Heart right ventricle (tissue), 16 donors: ENCODE results near the gene C16orf78. TPM values are rescaled to one million over a fixed set of nuclear protein-coding genes. Genes with fewer than 3 reads are reported as not detected.

ENCODE experiments used
- ATAC-seq, 8 donors: fragments of 200-7000 bp; cut with Tn5 transposase; one replicate each; pipeline ENCODE4 v1.9.1; 2020; ENCODE audit warnings: mild to moderate bottlenecking in 8 of 8, moderate library complexity in 8 of 8, moderate number of reproducible peaks in 1 of 8
- DNase-seq, 2 donors: peaks; one replicate each; pipeline ENCODE4 v3.0.0-alpha.2; 2020
- H3K27ac ChIP-seq, 10 donors: fragments of 200-600 bp; sonication (generic) in 2 of 10; one replicate each; pipeline versions ENCODE4 v1.5.0 to v1.8.0; 2020 to 2022; ENCODE audit warnings: mild to moderate bottlenecking in 3 of 10
- H3K27me3 ChIP-seq, 7 donors: fragments of 200-600 bp; one replicate each; pipeline ENCODE4 v1.8.0; 2021 to 2022; ENCODE audit warnings: mild to moderate bottlenecking in 2 of 7
- H3K36me3 ChIP-seq, 9 donors: fragments of 200-600 bp; sonication (generic) in 1 of 9; one replicate each; pipeline versions ENCODE4 v1.5.0 to v1.8.0; 2020 to 2022; ENCODE audit warnings: mild to moderate bottlenecking in 2 of 9
- H3K4me1 ChIP-seq, 9 donors: fragments of 200-600 bp; sonication (generic) in 1 of 9; one replicate each; pipeline versions ENCODE4 v1.5.0 to v1.8.0; 2020 to 2022; ENCODE audit warnings: mild to moderate bottlenecking in 4 of 9
- H3K4me3 ChIP-seq, 10 donors: fragments of 200-600 bp; sonication (generic) in 2 of 10; one replicate each; pipeline versions ENCODE4 v1.5.0 to v1.8.0; 2020 to 2022; ENCODE audit warnings: mild to moderate bottlenecking in 7 of 10, moderate library complexity in 2 of 10
- H3K9me3 ChIP-seq, 11 donors: fragments of 200-600 bp in 10 of 11; sonication (generic) in 2 of 11; one replicate each; pipeline versions ENCODE4 v1.5.0 to v1.8.0; 2013 to 2022; ENCODE audit warnings: mild to moderate bottlenecking in 2 of 11, control low read depth in 1 of 11, moderate library complexity in 1 of 11
- CTCF ChIP-seq, 9 donors: fragments of 200-600 bp; sonication (generic) in 2 of 9; IDR thresholded peaks; one replicate each; pipeline versions ENCODE4 v1.5.0 to v1.8.0; 2021 to 2022; ENCODE audit warnings: antibody characterized with exemption in 9 of 9, mild to moderate bottlenecking in 5 of 9, moderate library complexity in 1 of 9
- WGBS, 2 donors: extraction: QIAGEN DNeasy Blood & Tissue Kit; methylation state at CpG; one replicate each; pipeline ENCODE4 v1.1.7; 2013; ENCODE audit warnings: inconsistent platforms in 1 of 2; 5-methylcytosine and 5-hydroxymethylcytosine counted together
- intact Hi-C, 10 donors: fragments of 100-400 bp; cut with DNase I; formaldehyde crosslinking; loops; one replicate each; pipeline versions ENCODE4 v1.11.1 to v1.14.2; 2022
- polyA plus RNA-seq, 2 donors: library from polyadenylated mRNA; stranded (reverse); fragments of 200-250 nt; gene quantifications; one replicate each; pipeline ENCODE4 v1.2.3, GENCODE V29; 2013
- total RNA-seq, 10 donors: library from RNA; stranded (reverse); fragmentation: NEBNext Ultra II Directional in 3 of 10; extraction: Animal tissue kit (Norgen Biotek cat#: 25700) in 3 of 10; gene quantifications; one replicate each; pipeline versions ENCODE4 v1.2.1 to v1.2.4, GENCODE V29; 2021 to 2023
- donor health status: Arrhythmogenic right ventricular cardiomyopathy.
- donor health status: ischemic (EF 13 %, LVEDD 7.1; RV severe dilation, severe dysfunction).
- donor health status: healthy with polysubstance abuse.
- donor health status: DM: no; HTN: yes; CAD: no.
- donor health status: DM: no; HTN: no; CAD: no.
- donor health status: ischemic (EF 25% LVEDD 6.9; RV normal size, moderate dysfunction).
- donor health status: ischemic (EF 25% LVEDD 5.7; RV mildly dilated, moderate dysfunction).
- donor health status: healthy.
- donor health status: DM: yes; HTN: yes; CAD: no.
- donor health status: Ischemic cardiomyopathy.
- donor health status: ischemic (EF 35%, LVEDD 5.7; RV mildly dilated, moderate dysfunction).
- donor health status: nonischemic (EF 11% LVEDD 7.7; RV severe dilation, severe dysfunction).
- donor health status: DM: yes; HTN: yes; CAD: no.
- donor health status: PGD.
- donor health status: ischemic (EF 29% LVEDD 5.4; RV normal size, mild dysfunction).
- donor health status: nonischemic (EF 23%, LVEDD 6.1; RV moderate dilation, normal function).

C16orf78 gene
- total and polyA plus RNA-seq, 12 donors, result not detected

DNA sequence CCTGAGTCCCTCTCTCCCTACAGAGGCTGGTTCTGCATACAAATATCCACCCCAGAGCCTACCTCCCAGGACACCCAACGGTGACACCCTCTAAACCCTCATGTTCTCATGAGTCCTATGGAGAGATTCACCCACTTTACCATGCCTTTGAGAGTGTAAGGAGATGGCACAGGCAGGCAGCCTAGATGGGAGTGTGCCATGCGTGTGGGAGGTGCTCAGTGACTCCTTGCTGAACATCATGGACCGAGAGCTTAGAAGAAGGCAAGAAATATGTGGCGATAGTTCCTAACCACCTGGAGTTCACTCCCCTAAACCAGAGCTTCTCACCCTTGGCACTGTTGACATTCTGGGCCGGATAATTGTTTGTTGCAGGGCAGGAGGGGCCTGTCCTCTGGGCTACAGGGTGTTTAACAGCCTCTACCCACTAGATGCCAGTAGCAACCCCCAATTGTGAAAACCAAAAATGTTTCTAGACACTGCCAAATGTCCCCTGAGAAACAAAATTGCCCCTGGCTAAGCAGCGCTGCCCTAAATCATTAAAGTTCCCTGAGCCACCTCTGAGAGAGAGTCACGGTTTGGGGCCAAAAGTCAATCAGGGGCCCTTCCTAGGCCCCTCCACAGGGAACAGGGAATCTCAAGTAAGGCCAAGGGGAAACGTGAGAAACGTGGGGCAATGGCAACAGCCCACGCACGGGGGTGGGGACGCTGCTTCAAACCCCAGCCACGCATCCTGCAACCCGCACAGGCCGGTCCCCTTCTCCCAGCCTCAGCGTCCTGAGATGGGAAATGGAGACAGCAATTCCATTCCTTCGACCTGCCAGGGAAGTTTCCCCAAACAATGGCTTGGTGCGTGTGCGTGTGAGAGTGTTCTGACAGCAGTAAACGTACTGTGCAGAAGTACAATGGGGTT is 66.8 kb downstream of the C16orf78 start:
- intact Hi-C loops, result loop anchor here in 1 of 10 donors (5.0 kb wide), 1 partner anchor 52 kb away; no protein-coding TSS in a partner anchor
- Histone ChIP-seq H3K4me3 (no peak overlapping the region), H3K36me3 (no peaks in the 10 kb centered on the region), H3K9me3 (no peaks in the 10 kb centered on the region), H3K27ac (peak overlapping the region in 5 of 10 donors; percentile 42 to 86 (median 78)), H3K4me1 (peaks cover 0 to 44% (median 16%) of the 10 kb centered on the region in 9 donors), H3K27me3 (peaks cover 0 to 11% (median 0%) of the 10 kb centered on the region in 7 donors)
- DNase-seq (no peak), ATAC-seq (peak in 3 of 8 donors; percentile 36 to 56 (median 43))
- peak in 4 of 9 donors; percentile 11 to 40 (median 27) for TF ChIP-seq CTCF (IDR thresholded peaks at IDR 0.05)
- WGBS, 2 donors, result 65 to 66% methylated on average over 20 of the region's 20 CpGs

DNA sequence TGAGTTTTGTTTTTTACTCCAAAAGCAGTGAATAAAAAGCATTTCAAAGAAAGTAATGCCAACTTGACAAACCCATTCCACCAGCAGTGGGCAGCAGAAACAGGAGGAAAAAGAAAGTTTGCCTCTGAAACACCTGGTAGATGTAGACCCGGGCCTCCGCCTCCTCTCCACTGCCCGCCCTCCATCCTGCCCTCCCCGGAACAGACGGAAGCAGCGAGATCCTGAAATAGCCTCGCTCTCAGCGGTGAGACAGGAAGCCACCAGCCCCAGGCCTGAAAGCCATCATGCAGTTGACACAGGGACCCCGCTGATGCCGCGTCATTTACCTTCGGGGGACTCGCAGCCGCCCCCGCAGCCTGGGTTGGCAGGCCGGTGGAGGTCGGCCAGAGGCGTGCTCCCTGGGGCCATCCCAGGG is 67.8 kb downstream of the C16orf78 start:
- intact Hi-C loops, result loop anchor here in 1 of 10 donors (5.0 kb wide), 1 partner anchor 51 kb away; no protein-coding TSS in a partner anchor
- peak overlapping the region in 5 of 10 donors; percentile 13 to 32 (median 19) for H3K4me3 ChIP-seq
- DNase-seq (peak; percentile 41 to 77), ATAC-seq (peak; percentile 68 to 96 (median 92))
- 12 to 17% methylated on average over 18 of the region's 18 CpGs for WGBS, 2 donors
- peaks cover 0 to 44% (median 16%) of the 10 kb centered on the region in 9 donors for H3K4me1 ChIP-seq
- peaks cover 0 to 11% (median 0%) of the 10 kb centered on the region in 7 donors for H3K27me3 ChIP-seq
- no peaks in the 10 kb centered on the region for H3K9me3 ChIP-seq
- TF ChIP-seq CTCF (IDR thresholded peaks at IDR 0.05), result peak in 7 of 9 donors; percentile 17 to 65 (median 43)
- no peaks in the 10 kb centered on the region for H3K36me3 ChIP-seq
- peak overlapping the region; percentile 6 to 86 (median 68) for H3K27ac ChIP-seq

- DNase-seq (no peak), ATAC-seq (no peak)
- Histone ChIP-seq H3K4me1 (peaks cover 0 to 44% (median 16%) of the 10 kb centered on the region in 9 donors), H3K4me3 (no peak overlapping the region), H3K36me3 (no peaks in the 10 kb centered on the region), H3K27ac (peak overlapping the region in 3 of 10 donors; percentile 9 to 86 (median 78)), H3K27me3 (peaks cover 0 to 6% (median 0%) of the 10 kb centered on the region in 7 donors), H3K9me3 (no peaks in the 10 kb centered on the region)
- intact Hi-C loops, result loop anchor here in 1 of 10 donors (5.0 kb wide), 1 partner anchor 49 kb away; no protein-coding TSS in a partner anchor
- TF ChIP-seq CTCF (IDR thresholded peaks at IDR 0.05), result no peak
- WGBS, 2 donors, result 54 to 62% methylated on average over 5 of the region's 5 CpGs
These were observed 69.2 kb downstream of the C16orf78 start for GRCh38 chr16:49442805-49443204.

DNA sequence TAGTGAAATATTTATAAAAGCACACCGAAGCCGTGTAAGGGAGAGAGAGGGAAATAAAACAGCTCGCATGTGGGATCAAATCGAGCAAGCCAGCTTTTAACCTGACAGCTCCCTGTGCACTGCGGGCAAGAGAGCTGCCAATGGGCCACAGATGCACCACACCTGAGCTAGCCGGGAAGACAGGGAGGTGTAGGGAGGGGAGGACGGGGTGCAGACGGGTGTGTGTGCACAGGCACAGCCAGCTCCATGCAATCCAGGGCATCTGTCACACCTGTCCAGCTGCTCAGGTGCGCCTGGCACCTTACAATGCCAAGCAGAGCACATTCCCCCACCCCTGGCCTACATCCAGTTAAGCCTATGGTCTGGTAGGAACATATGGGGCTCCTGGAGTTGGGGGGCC is 70.0 kb downstream of the C16orf78 start:
- H3K36me3 ChIP-seq, result no peaks in the 10 kb centered on the region
- no peak for DNase-seq
- H3K9me3 ChIP-seq, result no peaks in the 10 kb centered on the region
- peaks cover 0 to 6% (median 0%) of the 10 kb centered on the region in 7 donors for H3K27me3 ChIP-seq
- intact Hi-C loops, result loop anchor here in 1 of 10 donors (5.0 kb wide), 1 partner anchor 49 kb away; no protein-coding TSS in a partner anchor
- TF ChIP-seq CTCF (IDR thresholded peaks at IDR 0.05), result no peak
- ATAC-seq, result no peak
- no peak overlapping the region for H3K27ac ChIP-seq
- WGBS, 2 donors, result 83 to 89% methylated on average over 9 of the region's 9 CpGs
- H3K4me1 ChIP-seq, result peaks cover 0 to 44% (median 16%) of the 10 kb centered on the region in 9 donors
- no peak overlapping the region for H3K4me3 ChIP-seq
